ENCODE measurements around the gene CMBL. TPM values are rescaled to one million over a fixed set of nuclear protein-coding genes. Genes with fewer than 3 reads are reported as not detected.
"Not testable (repeated sequence)": the region's sequence is repeated elsewhere in the genome, so short reads cannot be mapped to it uniquely, and the experiment has no call there.

The CMBL gene
- total RNA-seq, 2 donors from 2014 or later: 3.4 to 7.8 TPM

DNA sequence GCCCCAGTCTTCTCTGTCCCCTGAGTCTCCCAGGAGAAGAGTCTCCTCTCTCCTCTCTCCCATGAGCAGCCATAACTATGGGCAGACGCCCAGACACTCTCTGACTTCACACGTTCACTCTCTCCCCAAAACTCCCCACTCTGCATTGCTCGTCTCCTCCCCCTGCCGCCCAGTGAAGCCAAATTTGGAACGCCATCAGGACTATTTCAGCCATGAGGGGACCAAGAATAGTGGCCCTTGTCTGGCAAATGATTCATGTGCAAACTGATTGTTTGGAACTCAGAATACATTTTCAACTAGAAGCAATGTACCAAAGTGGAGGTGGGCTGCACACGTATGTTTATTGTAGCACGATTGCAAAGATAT is 20.9 kb downstream of the CMBL start:
- Histone ChIP-seq H3K4me3 (no peak overlapping the region), H3K27me3 (replicated peaks; ENCODE audit: insufficient read depth) (no peaks in the 10 kb centered on the region), H3K9me3 (no peaks in the 10 kb centered on the region), H3K27ac (no peak overlapping the region), H3K36me3 (peaks cover 4% of the 10 kb centered on the region), H3K4me1 (ENCODE audit: control insufficient read depth in 1 of 2, low read depth in 2 of 2) (peaks cover 0 to 14% of the 10 kb centered on the region in 2 donors)
- DNase-seq (ENCODE audit: low spot score): no peak
- ATAC-seq (ENCODE audit: insufficient number of reproducible peaks, low FRiP score, low read depth): no peak
- TF ChIP-seq, protein P1, sequence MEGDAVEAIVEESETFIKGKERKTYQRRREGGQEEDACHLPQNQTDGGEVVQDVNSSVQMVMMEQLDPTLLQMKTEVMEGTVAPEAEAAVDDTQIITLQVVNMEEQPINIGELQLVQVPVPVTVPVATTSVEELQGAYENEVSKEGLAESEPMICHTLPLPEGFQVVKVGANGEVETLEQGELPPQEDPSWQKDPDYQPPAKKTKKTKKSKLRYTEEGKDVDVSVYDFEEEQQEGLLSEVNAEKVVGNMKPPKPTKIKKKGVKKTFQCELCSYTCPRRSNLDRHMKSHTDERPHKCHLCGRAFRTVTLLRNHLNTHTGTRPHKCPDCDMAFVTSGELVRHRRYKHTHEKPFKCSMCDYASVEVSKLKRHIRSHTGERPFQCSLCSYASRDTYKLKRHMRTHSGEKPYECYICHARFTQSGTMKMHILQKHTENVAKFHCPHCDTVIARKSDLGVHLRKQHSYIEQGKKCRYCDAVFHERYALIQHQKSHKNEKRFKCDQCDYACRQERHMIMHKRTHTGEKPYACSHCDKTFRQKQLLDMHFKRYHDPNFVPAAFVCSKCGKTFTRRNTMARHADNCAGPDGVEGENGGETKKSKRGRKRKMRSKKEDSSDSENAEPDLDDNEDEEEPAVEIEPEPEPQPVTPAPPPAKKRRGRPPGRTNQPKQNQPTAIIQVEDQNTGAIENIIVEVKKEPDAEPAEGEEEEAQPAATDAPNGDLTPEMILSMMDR (IDR thresholded peaks at IDR 0.05): no peak

DNA sequence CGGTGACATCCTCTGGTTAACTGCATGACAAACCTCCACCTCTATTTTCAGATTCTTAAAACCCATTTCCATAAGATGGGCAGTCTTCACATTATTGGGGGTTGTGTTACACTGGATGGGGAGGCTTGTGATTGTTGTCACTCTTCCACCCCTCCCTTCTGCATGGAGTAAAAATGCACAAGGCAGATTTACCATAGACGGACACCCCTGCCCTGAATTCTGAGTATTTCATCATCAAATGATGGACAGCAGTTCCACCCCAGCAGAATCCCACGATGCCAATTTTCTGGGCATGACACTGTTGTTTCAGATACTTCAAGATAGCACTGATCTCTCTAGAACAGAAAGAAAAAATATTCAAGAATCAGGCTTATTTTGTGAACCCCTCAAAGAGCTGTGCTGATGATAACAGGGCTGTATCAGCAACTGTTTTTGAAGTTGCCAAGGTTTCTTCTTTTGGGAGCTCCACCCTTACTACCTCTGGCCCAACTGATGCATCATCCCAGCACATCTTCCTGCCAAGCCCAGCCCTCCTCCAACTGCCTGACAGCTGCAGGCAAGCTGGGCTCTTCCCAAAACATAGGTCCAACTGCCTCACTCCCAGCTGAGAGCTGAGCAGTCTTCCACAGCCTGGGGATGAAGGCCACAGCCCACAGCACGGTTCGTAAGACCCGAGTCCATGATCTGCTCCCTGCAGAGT is 21.4 kb downstream of the CMBL start:
- no peaks in the 10 kb centered on the region for H3K27me3 ChIP-seq (replicated peaks; ENCODE audit: insufficient read depth)
- H3K4me3 ChIP-seq: no peak overlapping the region
- TF ChIP-seq, protein P1 (IDR thresholded peaks at IDR 0.05): no peak
- ATAC-seq (ENCODE audit: insufficient number of reproducible peaks, low FRiP score, low read depth) (no peak), DNase-seq (ENCODE audit: low spot score) (no peak)
- H3K4me1 ChIP-seq (ENCODE audit: control insufficient read depth in 1 of 2, low read depth in 2 of 2): peaks cover 0 to 14% of the 10 kb centered on the region in 2 donors
- H3K36me3 ChIP-seq: peaks cover 4% of the 10 kb centered on the region
- H3K9me3 ChIP-seq: no peaks in the 10 kb centered on the region
- no peak overlapping the region for H3K27ac ChIP-seq

DNA sequence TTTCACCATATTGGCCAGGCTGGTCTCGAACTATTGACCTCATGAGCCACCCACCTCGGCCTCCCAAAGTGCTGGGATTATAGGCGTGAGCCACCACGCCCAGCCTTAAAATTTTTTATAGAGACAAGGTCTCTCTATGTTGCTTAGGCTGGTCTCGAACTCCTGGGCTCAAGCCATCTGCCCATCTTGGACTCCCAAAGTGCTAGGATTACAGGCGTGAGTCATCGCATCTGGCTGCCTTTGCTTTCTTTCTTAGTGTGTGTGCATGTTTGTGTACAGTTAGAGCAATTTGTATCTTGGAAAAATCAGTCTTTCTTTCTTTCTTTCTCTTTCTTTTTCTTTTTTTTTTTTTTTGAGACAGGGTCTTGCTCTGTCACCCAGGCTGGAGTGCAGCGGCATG is 22.3 kb downstream of the CMBL start:
- not testable (repeated sequence) for H3K9me3 ChIP-seq; H3K36me3 ChIP-seq; H3K4me3 ChIP-seq; H3K27ac ChIP-seq; ATAC-seq (ENCODE audit: insufficient number of reproducible peaks, low FRiP score, low read depth); DNase-seq (ENCODE audit: low spot score); H3K27me3 ChIP-seq (replicated peaks; ENCODE audit: insufficient read depth)
- peaks cover 0 to 14% of the 10 kb centered on the region in 2 donors for H3K4me1 ChIP-seq (ENCODE audit: control insufficient read depth in 1 of 2, low read depth in 2 of 2)

DNA sequence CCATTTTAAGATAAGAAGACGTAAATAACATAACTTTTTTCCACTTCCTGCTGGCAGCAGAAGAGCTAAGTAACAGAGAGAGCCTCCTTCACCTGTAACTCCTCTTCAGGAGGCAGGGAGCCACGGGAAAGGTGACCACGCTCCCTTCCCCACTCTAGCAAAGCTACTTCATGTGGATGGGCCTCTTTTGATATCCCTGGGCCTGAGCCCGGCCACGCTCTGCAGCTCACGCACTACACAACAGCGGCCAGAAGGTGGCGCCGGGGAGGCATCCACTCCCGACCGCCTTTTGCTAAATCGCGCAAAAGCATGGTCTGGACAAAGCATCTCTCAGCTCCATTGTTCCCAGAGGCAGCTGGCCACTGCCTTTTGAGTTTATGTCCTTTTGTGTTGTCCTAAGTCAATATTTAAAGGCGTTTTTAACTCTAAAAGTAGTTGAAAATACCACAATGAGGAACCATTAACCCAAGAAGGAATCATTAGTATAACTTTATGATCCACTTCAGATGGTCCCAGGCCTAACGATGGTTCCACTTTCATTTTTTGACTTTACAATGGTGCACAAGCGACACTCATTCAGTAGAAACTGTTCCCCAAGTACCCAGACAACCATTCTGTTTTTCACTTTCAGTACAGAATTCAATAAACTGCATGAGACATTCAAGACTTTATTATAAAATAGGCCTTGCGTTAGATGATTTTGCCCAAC is 23.6 kb downstream of the CMBL start:
- ATAC-seq (ENCODE audit: insufficient number of reproducible peaks, low FRiP score, low read depth) (peak; percentile 83), DNase-seq (ENCODE audit: low spot score) (peak; percentile 50)
- no peak overlapping the region for H3K4me3 ChIP-seq
- H3K36me3 ChIP-seq: peaks cover 4% of the 10 kb centered on the region
- no peaks in the 10 kb centered on the region for H3K27me3 ChIP-seq (replicated peaks; ENCODE audit: insufficient read depth)
- no peaks in the 10 kb centered on the region for H3K9me3 ChIP-seq
- peaks cover 0 to 6% of the 10 kb centered on the region in 2 donors for H3K4me1 ChIP-seq (ENCODE audit: control insufficient read depth in 1 of 2, low read depth in 2 of 2)
- no peak overlapping the region for H3K27ac ChIP-seq
- TF ChIP-seq, protein P1 (IDR thresholded peaks at IDR 0.05): peak; percentile 91

DNA sequence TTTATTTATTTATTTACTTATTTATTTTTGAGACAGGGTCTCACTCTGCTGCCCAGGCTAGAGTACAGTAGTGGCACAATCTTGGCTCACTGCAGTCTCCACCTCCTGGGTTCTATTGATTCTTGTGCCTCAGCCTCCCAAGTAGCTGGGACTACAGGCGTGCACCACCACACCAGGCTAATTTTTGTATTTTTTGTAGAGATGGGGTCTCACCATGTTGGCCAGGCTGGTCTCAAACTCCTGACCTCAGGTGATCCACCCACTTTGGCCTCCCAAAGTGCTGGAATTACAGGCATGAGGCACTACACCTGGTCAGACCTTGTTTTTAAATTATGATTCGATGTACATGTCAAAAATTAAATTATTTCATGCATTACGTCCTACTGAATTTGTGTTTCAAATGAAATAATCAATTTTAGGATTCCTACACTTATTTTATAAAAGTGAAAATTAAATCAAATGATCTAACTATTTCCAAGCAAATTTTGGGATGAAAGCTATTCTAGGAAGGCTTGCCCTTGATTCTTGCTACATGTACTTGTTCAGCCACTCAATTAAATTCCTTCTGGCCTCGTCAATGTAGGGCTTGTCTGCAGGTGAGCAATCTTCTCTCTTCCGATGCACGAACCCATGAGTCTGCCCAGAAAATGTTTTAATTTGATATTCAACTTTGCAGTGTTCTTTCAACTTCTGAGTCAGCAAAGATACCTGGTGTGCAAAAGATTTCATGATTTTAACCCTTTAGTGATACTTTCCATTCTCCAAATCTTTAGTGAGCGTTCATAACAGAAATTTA is 27.6 kb downstream of the CMBL start:
- H3K4me3 ChIP-seq: no peak overlapping the region
- ATAC-seq (ENCODE audit: insufficient number of reproducible peaks, low FRiP score, low read depth) (no peak), DNase-seq (ENCODE audit: low spot score) (no peak)
- H3K27me3 ChIP-seq (replicated peaks; ENCODE audit: insufficient read depth): no peaks in the 10 kb centered on the region
- TF ChIP-seq, protein P1 (IDR thresholded peaks at IDR 0.05): no peak
- H3K4me1 ChIP-seq (ENCODE audit: control insufficient read depth in 1 of 2, low read depth in 2 of 2): no peaks in the 10 kb centered on the region
- no peaks in the 10 kb centered on the region for H3K9me3 ChIP-seq
- H3K36me3 ChIP-seq: no peaks in the 10 kb centered on the region
- H3K27ac ChIP-seq: no peak overlapping the region

Measured in thoracic aorta (tissue), 2 donors.